NCI-H2107 (cell line): Measurements from ENCODE around the gene IPO4.

Experiments used
- DNase-seq: peaks from one replicate; lab custom pipeline; 2025; lab: John Stamatoyannopoulos, UW

Gene IPO4

GRCh38 chr14:24176599-24176998 is 12.0 kb downstream of the IPO4 start:
- DNase-seq, result no peak

GRCh38 chr14:24172871-24173281 is 15.7 kb downstream of the IPO4 start:
- no peak for DNase-seq

GRCh38 chr14:24172261-24172860 is 16.3 kb downstream of the IPO4 start:
- DNase-seq, result no peak

- peak; percentile 100 for DNase-seq
Measured at GRCh38 chr14:24171422-24172260, 17.0 kb downstream of the IPO4 start, which contains the start of gene REC8. Gene REC8 (plus strand): TSS chr14:24172080. CDS start chr14:24172553, 473 bp downstream.

- no peak for DNase-seq
Measured at GRCh38 chr14:24167469-24168114, 21.0 kb downstream of the IPO4 start.

- no peak for DNase-seq
Measured at GRCh38 chr14:24165785-24166184, 22.8 kb downstream of the IPO4 start.

- DNase-seq, result no peak
Measured at GRCh38 chr14:24164518-24164991, 24.1 kb downstream of the IPO4 start.

GRCh38 chr14:24162093-24162492 is 26.5 kb downstream of the IPO4 start:
- no peak for DNase-seq

GRCh38 chr14:24160850-24161804 is 27.5 kb downstream of the IPO4 start, which contains the start of gene IRF9:
Gene IRF9 (plus strand): TSS chr14:24161265. CDS start chr14:24162145, 880 bp downstream.
- peak; percentile 99 for DNase-seq

GRCh38 chr14:24160499-24160849 is 28.1 kb downstream of the IPO4 start:
- no peak for DNase-seq

GRCh38 chr14:24159777-24160498 is 28.7 kb downstream of the IPO4 start:
- no peak for DNase-seq

GRCh38 chr14:24157331-24157730 is 31.3 kb downstream of the IPO4 start:
- no peak for DNase-seq

- no peak for DNase-seq
Measured at GRCh38 chr14:24156840-24157239, 31.8 kb downstream of the IPO4 start.

GRCh38 chr14:24155100-24155499 is 33.5 kb downstream of the IPO4 start:
- DNase-seq, result no peak

GRCh38 chr14:24151404-24152080 is 37.1 kb downstream of the IPO4 start:
- no peak for DNase-seq

GRCh38 chr14:24150993-24151392 is 37.6 kb downstream of the IPO4 start:
- DNase-seq, result no peak

GRCh38 chr14:24150567-24150966 is 38.0 kb downstream of the IPO4 start:
- no peak for DNase-seq

GRCh38 chr14:24150061-24150460 is 38.6 kb downstream of the IPO4 start:
- DNase-seq, result no peak

GRCh38 chr14:24149302-24149969 is 39.2 kb downstream of the IPO4 start:
- no peak for DNase-seq
